ENCODE data around the gene SIGLEC9. TPM values are rescaled to one million over a fixed set of nuclear protein-coding genes. Genes with fewer than 3 reads are reported as not detected.
A peak's percentile ranks its signal among the peaks of the same experiment; 100 is the strongest.
"Not testable (repeated sequence)": the region's sequence is repeated elsewhere in the genome, so short reads cannot be mapped to it uniquely, and the experiment has no call there.

SIGLEC9 gene
- total RNA-seq, 2 experiments from 2014 or later, result 1.3 to 1.6 TPM

DNA sequence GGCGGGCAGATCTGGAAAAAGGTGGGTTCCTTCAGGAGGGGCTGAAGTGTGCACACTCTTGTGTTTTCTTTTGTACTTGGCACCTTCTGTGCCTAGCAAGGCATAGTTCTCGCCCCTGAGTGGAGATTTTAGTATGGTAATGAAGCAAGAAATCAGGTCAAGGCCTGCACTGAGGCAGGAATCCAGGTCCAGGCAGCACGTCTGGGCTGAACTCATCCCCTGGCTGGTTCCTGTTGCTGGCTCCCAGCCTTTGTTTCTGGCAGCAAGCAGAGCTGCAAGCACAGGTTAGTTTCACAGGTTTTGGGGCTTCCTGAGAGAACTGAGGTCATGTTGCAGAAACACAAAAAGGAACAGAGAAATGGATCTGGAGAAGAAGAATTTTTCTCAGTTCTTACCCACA is 38.6 kb downstream of the SIGLEC9 start:
- Mint-ChIP-seq H3K4me1 (peaks cover 16% of the 10 kb centered on the region), H3K9me3 (no peaks in the 10 kb centered on the region), H3K4me3 (no peak overlapping the region), H3K27me3 (no peaks in the 10 kb centered on the region), H3K27ac (no peak overlapping the region), H3K36me3 (no peaks in the 10 kb centered on the region)
- no peak for DNase-seq

DNA sequence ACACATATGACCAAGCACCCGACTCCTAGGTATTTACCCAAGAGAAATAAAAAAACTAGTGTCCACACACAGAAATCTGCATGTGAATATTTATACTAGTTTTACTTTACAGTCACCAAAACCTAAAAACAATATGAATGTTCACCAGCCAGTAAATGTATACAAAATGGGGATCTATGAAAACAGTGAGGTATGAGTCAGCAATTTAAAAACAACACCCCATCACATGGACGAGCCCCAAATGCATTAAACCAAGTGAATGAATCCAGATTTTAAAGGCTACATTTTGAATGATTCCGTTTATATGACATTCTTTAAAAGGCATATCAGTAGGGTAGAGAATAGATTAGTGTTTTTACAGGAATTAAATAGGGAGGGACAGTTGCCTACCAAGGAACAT is 39.5 kb downstream of the SIGLEC9 start:
- Mint-ChIP-seq H3K27me3 (no peaks in the 10 kb centered on the region), H3K27ac (no peak overlapping the region), H3K4me3 (no peak overlapping the region), H3K36me3 (no peaks in the 10 kb centered on the region), H3K9me3 (no peaks in the 10 kb centered on the region), H3K4me1 (peaks cover 17% of the 10 kb centered on the region)
- no peak for DNase-seq

DNA sequence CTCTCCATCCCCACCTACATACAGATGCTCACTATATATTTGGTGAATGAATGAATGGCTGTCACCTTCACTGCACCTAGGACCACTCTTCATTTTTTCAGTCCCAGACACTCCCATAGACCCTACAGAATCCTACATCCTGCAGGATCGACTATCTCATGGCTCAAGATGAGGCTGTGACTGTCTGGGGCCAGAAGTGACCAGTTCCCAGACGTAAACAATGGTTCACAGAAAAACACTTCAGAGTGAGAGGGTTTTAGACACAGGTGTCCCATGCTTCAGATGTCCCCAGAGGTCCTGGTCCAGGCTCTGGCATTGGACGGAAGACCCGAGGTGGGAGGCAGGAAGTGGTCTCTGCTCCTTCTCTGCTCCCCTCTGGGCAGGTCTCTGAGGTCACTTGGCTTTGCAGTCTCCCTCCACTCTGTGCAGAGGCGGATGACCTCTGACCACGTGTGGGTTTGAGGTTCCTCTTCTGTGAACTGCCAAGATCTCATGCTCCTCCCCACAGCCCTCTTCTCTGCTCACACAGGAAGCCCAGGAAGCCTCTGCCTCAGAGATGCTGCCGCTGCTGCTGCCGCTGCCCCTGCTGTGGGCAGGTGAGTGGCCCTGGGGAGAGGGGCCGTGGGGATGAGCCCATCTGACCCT is 42.3 kb downstream of the SIGLEC9 start:
- no peak overlapping the region for H3K4me3 Mint-ChIP-seq
- no peaks in the 10 kb centered on the region for H3K27me3 Mint-ChIP-seq
- no peaks in the 10 kb centered on the region for H3K36me3 Mint-ChIP-seq
- DNase-seq, result peak; percentile 22
- H3K27ac Mint-ChIP-seq, result peak overlapping the region; percentile 52
- peaks cover 17% of the 10 kb centered on the region for H3K4me1 Mint-ChIP-seq
- H3K9me3 Mint-ChIP-seq, result no peaks in the 10 kb centered on the region

DNA sequence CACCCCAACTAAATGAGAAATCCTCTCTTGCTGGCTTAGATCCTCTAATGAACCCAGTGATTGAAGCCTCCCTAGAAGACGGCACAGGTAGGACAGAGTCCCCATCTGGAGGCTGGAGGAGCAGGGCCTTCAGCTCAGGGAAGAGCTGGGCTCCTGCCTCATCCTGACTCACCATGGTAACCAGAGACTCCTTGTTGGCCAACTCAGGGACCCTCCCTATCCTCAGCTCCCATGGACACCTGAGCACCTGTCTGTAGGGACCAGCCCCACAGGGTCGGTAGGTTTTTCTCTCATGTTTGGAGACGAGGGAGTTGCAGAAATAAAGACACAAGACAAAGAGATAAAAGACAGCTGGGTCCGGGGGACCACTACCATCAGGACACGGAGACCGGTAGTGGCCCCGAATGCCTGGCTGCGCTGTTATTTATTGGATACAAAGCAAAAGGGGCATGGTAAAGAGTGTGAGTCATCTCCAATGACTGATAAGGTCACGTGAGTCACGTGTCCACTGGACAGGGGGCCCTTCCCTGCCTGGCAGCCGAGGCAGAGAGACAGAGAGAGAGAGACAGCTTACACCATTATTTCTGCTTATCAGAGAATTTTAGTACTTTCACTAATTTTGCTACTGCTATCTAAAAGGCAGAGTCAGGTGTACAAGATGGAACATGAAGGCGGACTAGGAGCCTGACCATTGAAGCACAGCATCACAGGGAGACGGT is 44.0 kb downstream of the SIGLEC9 start:
- Mint-ChIP-seq H3K36me3 (no peaks in the 10 kb centered on the region), H3K4me3 (no peak overlapping the region), H3K27ac (no peak overlapping the region), H3K9me3 (no peaks in the 10 kb centered on the region), H3K27me3 (no peaks in the 10 kb centered on the region), H3K4me1 (peaks cover 17% of the 10 kb centered on the region)
- DNase-seq, result no peak

DNA sequence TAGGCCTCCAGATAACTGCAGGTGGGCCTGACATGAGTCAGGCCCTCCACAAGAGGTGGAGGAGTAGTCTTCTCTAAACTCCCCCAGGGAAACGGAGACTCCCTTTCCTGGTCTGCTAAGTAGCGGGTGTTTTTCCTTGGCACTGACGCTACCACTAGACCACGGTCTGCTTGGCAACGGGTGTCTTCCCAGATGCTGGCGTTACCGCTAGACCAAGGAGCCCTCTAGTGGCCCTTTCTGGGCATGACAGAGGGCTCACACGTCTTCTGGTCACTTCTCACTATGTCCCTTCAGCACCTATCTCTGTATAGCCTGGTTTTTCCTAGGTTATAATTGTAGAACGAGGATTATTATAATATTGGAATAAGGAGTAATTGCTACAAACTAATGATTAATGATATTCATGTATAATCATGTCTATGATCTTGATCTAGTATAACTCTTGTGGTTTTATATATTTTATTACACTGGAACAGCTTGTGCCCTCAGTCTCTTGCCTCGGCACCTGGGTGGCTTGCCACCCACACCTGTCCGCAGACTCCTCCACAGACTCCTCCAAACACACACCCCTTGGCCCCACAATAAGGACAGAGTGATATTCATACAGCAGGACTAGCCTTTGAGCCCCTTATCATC is 44.7 kb downstream of the SIGLEC9 start:
- DNase-seq, result peak; percentile 58
- not testable (repeated sequence) for H3K27ac Mint-ChIP-seq, H3K36me3 Mint-ChIP-seq, H3K27me3 Mint-ChIP-seq, H3K4me3 Mint-ChIP-seq, H3K9me3 Mint-ChIP-seq
- peaks cover 17% of the 10 kb centered on the region for H3K4me1 Mint-ChIP-seq

DNA sequence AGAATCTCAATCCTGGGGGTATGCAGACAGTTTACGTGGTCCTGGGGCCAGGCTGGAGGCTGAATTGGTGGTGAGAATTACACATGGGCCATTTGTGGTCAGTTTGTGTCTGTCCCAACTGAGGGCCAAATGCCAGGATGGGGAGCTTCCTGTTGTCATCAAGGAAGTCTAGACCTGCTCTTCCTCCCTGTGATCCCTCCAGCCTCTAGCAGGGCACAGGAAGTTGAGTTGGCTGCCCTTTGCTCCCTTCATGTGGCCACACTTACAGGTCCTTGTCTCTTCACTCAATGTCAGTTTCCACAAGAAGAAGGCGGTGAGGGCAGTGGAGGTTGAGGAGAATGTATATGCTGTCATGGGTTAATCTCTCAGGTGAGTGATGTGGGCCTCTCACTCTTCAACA is 47.5 kb downstream of the SIGLEC9 start:
- Mint-ChIP-seq H3K27me3 (no peaks in the 10 kb centered on the region), H3K27ac (no peak overlapping the region), H3K4me1 (peaks cover 11% of the 10 kb centered on the region), H3K9me3 (no peaks in the 10 kb centered on the region), H3K4me3 (no peak overlapping the region), H3K36me3 (no peaks in the 10 kb centered on the region)
- no peak for DNase-seq

DNA sequence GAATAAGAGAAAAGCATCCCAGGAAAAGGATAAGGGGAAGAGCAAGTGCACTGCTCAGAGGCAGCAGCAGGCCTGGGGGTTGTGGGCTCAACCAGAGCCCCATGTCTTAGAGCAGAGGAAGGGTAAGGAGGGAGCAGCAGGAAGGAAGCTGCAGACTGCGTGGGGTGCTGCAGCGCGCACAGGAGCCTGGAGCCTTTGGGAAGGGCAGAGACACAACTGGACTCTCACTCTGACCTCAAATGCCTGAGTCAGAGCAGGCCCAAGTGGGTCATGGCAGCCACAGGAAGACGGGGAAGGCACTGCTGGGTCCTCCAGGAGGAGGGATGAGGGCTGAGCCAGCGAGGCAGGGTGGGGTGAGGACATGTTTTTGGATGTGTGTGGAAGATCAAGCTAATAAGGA is 49.0 kb downstream of the SIGLEC9 start:
- Mint-ChIP-seq H3K27me3 (no peaks in the 10 kb centered on the region), H3K27ac (no peak overlapping the region)
- DNase-seq, result no peak

DNA sequence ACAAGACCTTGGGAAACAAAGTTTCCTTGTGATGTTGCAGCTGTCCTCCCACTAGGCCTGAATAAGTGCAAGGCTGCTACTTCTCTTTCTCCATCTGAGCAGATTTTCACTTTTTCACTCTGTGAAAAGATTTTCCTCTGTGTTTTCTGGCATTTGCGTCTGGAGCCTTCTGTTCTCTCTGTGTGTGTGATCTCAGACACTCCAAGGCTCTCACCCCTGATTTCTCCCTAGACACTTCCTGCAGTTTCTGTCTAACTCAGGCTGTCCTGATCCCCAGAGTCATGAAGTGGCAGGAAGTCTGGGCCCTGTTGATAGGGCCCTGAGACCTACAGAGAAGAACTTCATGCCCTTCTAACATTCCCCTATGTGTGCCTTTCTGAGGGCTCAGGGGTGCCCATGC is 54.5 kb downstream of the SIGLEC9 start:
- no peak for DNase-seq
- Mint-ChIP-seq H3K4me1 (peaks cover 2% of the 10 kb centered on the region), H3K36me3 (no peaks in the 10 kb centered on the region), H3K4me3 (no peak overlapping the region), H3K27ac (no peak overlapping the region), H3K9me3 (no peaks in the 10 kb centered on the region), H3K27me3 (peaks cover 11% of the 10 kb centered on the region)

More for the DNA sequence above, 49.0 kb downstream of the SIGLEC9 start:
- Mint-ChIP-seq H3K9me3 (no peaks in the 10 kb centered on the region), H3K4me1 (peaks cover 3% of the 10 kb centered on the region), H3K36me3 (no peaks in the 10 kb centered on the region), H3K4me3 (no peak overlapping the region)

Other genes with a start within 250 kb of the SIGLEC9 start
- not detected for gene KLK4, start 213.5 kb upstream of the SIGLEC9 start, total RNA-seq
- gene KLK5, start 171.9 kb upstream of the SIGLEC9 start, total RNA-seq, result not detected
- gene KLK6, start 155.3 kb upstream of the SIGLEC9 start, total RNA-seq, result not detected
- not detected for gene KLK7, start 141.0 kb upstream of the SIGLEC9 start, total RNA-seq
- gene KLK8, start 123.3 kb upstream of the SIGLEC9 start, total RNA-seq, result not detected
- not detected for gene KLK10, start 105.2 kb upstream of the SIGLEC9 start, total RNA-seq
- gene KLK11, start 98.3 kb upstream of the SIGLEC9 start, total RNA-seq, result not detected
- gene KLK12, start 89.9 kb upstream of the SIGLEC9 start, total RNA-seq, result not detected
- not detected for gene KLK13, start 59.8 kb upstream of the SIGLEC9 start, total RNA-seq
- gene KLK14, start 42.0 kb upstream of the SIGLEC9 start, total RNA-seq, result under 1 TPM; 0.30 to 0.31 TPM
- gene CTU1, start 16.5 kb upstream of the SIGLEC9 start, total RNA-seq, result 10 to 100 TPM; 10.9 to 11.4 TPM
- not detected for gene SIGLEC7, start 17.4 kb downstream of the SIGLEC9 start, total RNA-seq
- under 1 TPM; 0.24 to 0.62 TPM for gene CD33, start 100.2 kb downstream of the SIGLEC9 start, total RNA-seq
- gene SIGLECL1, start 126.2 kb downstream of the SIGLEC9 start, total RNA-seq, result not detected
- under 1 TPM; 0.12 to 0.18 TPM for gene IGLON5, start 186.7 kb downstream of the SIGLEC9 start, total RNA-seq
- gene VSIG10L, start 217.2 kb downstream of the SIGLEC9 start, total RNA-seq, result 1 to 10 TPM; 1.3 to 1.6 TPM
- 100 to 1,000 TPM; 115 to 130 TPM for gene ETFB, start 241.5 kb downstream of the SIGLEC9 start, total RNA-seq
- gene CLDND2, start 244.1 kb downstream of the SIGLEC9 start, total RNA-seq, result 1 to 10 TPM; 2.0 to 3.8 TPM
- gene NKG7, start 247.7 kb downstream of the SIGLEC9 start, total RNA-seq, result 10 to 100 TPM; 85.3 to 91.9 TPM

All from activated naive CD8-positive, alpha-beta T cell treated with anti-CD3 and anti-CD28 coated beads for 36 hours (primary cell).